SH-SY5Y (cell line): ENCODE results near the gene PTPRT.

ENCODE experiments used
- GATA2 ChIP-seq: IDR thresholded peaks from 2 replicates; pipeline ENCODE4 v1.6.1; 2011; ENCODE audit warnings: mild to moderate bottlenecking, low read depth, low read length
- GATA3 ChIP-seq: IDR thresholded peaks from 2 replicates; pipeline ENCODE4 v1.6.1; 2011; ENCODE audit warnings: low read depth, mild to moderate bottlenecking, low read length, moderate library complexity

GRCh38 chr20:42444799-42445198 is 744.9 kb downstream of the PTPRT start:
- no peak for TF ChIP-seq GATA3
- no peak for TF ChIP-seq GATA2
